Calu3 (cell line): ENCODE results near the gene LCE3E. TPM values are rescaled to one million over a fixed set of nuclear protein-coding genes. Genes with fewer than 3 reads are reported as not detected.
"Not testable (repeated sequence)": the region's sequence is repeated elsewhere in the genome, so short reads cannot be mapped to it uniquely, and the experiment has no call there.

ENCODE experiments used
- BruUV-seq: library from RNA; stranded (reverse); fragments of 400-500 nt; replicated peaks from 2 replicates; lab custom pipeline; 2021; lab: Mats Ljungman, UMichigan
- CTCF ChIA-PET: fragments of 300-600 bp; sonication (Branson Sonifier 250); formaldehyde crosslinking; loops from one replicate; lab custom pipeline; 2022; ENCODE audit warnings: antibody characterized with exemption; lab: Charles Lee
- DNase-seq: peaks from one replicate; pipeline ENCODE4 v3.0.0; 2022
- H3K27ac Mint-ChIP-seq: one replicate; pipeline ENCODE4 v1.8.0; 2022; ENCODE audit warnings: mixed read lengths; ENCODE audit not compliant: unreplicated experiment
- H3K27me3 Mint-ChIP-seq: one replicate; pipeline ENCODE4 v1.8.0; 2022; ENCODE audit warnings: mixed read lengths; ENCODE audit not compliant: unreplicated experiment
- H3K36me3 Mint-ChIP-seq: one replicate; pipeline ENCODE4 v1.8.0; 2022; ENCODE audit warnings: mild to moderate bottlenecking, moderate library complexity, mixed read lengths; ENCODE audit not compliant: insufficient read depth, unreplicated experiment
- H3K4me1 Mint-ChIP-seq: one replicate; pipeline ENCODE4 v1.8.0; 2022; ENCODE audit warnings: mild to moderate bottlenecking, low read depth, mixed read lengths; ENCODE audit not compliant: unreplicated experiment
- H3K4me3 Mint-ChIP-seq: one replicate; pipeline ENCODE4 v1.8.0; 2022; ENCODE audit warnings: mild to moderate bottlenecking, low read depth, moderate library complexity, mixed read lengths; ENCODE audit not compliant: unreplicated experiment
- H3K9me3 Mint-ChIP-seq: one replicate; pipeline ENCODE4 v1.8.0; 2022; ENCODE audit warnings: low read depth, mixed read lengths; ENCODE audit not compliant: unreplicated experiment
- intact Hi-C: fragments of 100-400 bp; cut with micrococcal nuclease; formaldehyde crosslinking; loops from one replicate; pipeline ENCODE4 v1.10.0; 2022; ENCODE audit not compliant: unreplicated experiment
- total RNA-seq: library from RNA; stranded (reverse); gene quantifications from 2 replicates; pipeline ENCODE4 v1.2.3, GENCODE V29; 2022
- TF ChIP-seq, protein P1 (sequence below): fragments of 200-600 bp; IDR thresholded peaks from one replicate; pipeline ENCODE4 v1.8.0; 2022; ENCODE audit warnings: antibody characterized with exemption; ENCODE audit not compliant: unreplicated experiment

The LCE3E gene
- total RNA-seq, 1 experiment from 2014 or later = not detected

DNA sequence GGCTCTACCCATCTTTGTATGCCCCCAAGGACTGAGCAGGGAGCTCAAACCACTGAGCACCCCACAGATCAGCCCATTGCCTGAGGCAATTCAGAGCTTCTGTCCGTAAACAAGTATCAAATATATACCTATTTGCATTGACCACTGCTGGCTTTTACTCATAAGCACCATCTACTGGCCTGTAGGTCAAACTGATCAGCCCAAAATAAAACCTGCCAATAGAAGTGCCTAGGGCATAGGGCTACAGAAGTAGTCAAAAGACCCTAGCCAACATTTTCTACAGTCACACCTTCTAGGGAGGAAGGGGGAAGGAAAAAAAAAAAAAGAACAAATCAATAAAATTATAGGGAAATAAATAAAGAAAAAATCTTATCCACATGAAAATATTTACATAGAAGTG is 19.0 kb upstream of the LCE3E start:
- TF ChIP-seq, protein P1, sequence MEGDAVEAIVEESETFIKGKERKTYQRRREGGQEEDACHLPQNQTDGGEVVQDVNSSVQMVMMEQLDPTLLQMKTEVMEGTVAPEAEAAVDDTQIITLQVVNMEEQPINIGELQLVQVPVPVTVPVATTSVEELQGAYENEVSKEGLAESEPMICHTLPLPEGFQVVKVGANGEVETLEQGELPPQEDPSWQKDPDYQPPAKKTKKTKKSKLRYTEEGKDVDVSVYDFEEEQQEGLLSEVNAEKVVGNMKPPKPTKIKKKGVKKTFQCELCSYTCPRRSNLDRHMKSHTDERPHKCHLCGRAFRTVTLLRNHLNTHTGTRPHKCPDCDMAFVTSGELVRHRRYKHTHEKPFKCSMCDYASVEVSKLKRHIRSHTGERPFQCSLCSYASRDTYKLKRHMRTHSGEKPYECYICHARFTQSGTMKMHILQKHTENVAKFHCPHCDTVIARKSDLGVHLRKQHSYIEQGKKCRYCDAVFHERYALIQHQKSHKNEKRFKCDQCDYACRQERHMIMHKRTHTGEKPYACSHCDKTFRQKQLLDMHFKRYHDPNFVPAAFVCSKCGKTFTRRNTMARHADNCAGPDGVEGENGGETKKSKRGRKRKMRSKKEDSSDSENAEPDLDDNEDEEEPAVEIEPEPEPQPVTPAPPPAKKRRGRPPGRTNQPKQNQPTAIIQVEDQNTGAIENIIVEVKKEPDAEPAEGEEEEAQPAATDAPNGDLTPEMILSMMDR = peak; percentile 36
- intact Hi-C loops = no loop called here
- Mint-ChIP-seq H3K4me1 (no peaks in the 10 kb centered on the region), H3K9me3 (no peaks in the 10 kb centered on the region), H3K27ac (no peak overlapping the region), H3K27me3 (peaks cover 45% of the 10 kb centered on the region), H3K36me3 (no peaks in the 10 kb centered on the region), H3K4me3 (no peak overlapping the region)
- BruUV-seq = no TSS peak
- no peak for DNase-seq
- CTCF ChIA-PET = no interaction called here

DNA sequence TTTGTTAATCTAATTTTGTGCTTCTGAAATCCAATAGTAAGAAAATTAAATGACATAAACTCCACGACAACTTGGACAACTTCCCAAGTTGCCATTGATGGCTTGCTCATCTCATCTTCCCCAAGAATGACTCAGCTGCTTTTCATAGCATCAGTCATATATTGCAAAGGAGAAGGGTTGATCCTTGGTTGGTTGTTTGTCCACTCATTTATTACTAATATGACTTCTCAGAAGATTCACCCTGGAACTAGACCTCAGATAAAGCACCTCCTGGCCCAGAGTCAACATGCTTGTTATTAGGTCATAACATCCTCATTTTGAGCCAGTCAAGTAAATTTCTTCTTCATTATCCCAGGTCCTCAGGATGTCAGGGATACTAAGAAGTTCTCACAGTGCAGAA is 16.1 kb upstream of the LCE3E start:
- Mint-ChIP-seq H3K9me3 (no peaks in the 10 kb centered on the region), H3K4me3 (no peak overlapping the region), H3K36me3 (no peaks in the 10 kb centered on the region), H3K27me3 (peaks cover 55% of the 10 kb centered on the region), H3K27ac (no peak overlapping the region), H3K4me1 (no peaks in the 10 kb centered on the region)
- no TSS peak for BruUV-seq
- DNase-seq = no peak
- CTCF ChIA-PET = no interaction called here
- intact Hi-C loops = no loop called here
- TF ChIP-seq, protein P1 = no peak

DNA sequence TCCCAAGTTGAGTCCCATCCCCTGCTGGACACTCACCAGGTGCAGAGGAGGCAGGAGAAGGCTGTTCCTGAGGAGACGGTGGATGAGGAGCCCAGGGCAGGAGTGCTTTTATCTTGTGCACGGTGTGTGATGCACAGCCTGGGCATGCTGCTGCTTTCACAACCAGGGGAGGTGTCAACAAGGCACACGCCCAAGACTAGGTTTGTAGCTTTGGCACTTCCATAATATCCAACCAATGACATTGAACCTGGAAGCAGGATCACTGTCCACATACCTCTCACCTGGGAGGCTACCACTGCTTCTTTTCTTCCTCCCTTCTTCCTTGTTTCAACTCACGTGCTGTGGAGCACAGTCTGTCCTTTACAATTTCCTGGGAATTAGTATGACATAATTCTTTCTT is 13.9 kb upstream of the LCE3E start, which contains the start of gene LCE3D:
TSS of gene LCE3D (minus strand) at position 84 of the 400 bp plus-strand sequence. CDS start 580 bp downstream, outside the sequence.
- H3K4me1 Mint-ChIP-seq = no peaks in the 10 kb centered on the region
- BruUV-seq = no TSS peak
- CTCF ChIA-PET = no interaction called here
- DNase-seq = no peak
- TF ChIP-seq, protein P1 = no peak
- no peak within 1 kb of the TSS for H3K4me3 Mint-ChIP-seq
- intact Hi-C loops = no loop called here
- H3K9me3 Mint-ChIP-seq = no peaks in the 10 kb centered on the region
- peaks cover 44% of the 10 kb centered on the region for H3K27me3 Mint-ChIP-seq
- no peaks in the 10 kb centered on the region for H3K36me3 Mint-ChIP-seq
- H3K27ac Mint-ChIP-seq = no peak within 1 kb of the TSS

DNA sequence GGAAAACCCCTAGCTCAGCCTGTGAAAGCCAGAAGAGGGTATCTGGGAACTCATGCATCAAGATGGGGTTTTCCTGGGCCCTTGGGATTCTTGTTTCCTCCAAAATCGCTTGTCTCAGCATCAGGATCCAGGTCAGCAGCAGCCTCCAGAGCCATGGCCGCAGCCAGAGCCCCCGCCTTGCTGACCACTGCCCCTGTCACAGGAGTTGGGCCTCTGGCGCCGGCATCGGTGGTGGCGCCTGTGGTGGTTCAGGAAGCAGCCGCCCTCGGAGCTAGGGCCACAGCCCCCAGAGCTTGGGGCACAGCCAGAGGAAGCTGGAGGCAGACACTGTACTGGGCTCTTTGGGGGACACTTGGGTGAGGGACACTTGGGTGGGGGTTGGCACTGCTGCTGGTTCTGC is 12.9 kb upstream of the LCE3E start:
- intact Hi-C loops, BruUV-seq, H3K36me3 Mint-ChIP-seq, H3K27ac Mint-ChIP-seq, H3K9me3 Mint-ChIP-seq, DNase-seq, H3K4me1 Mint-ChIP-seq, H3K4me3 Mint-ChIP-seq: not testable (repeated sequence)
- CTCF ChIA-PET = interaction anchor here (0.5 to 0.6 kb wide), 2 partner anchors 99 to 704 kb away, joined by 4 to 5 read pairs; no protein-coding TSS in a partner anchor
- H3K27me3 Mint-ChIP-seq = peaks cover 53% of the 10 kb centered on the region

DNA sequence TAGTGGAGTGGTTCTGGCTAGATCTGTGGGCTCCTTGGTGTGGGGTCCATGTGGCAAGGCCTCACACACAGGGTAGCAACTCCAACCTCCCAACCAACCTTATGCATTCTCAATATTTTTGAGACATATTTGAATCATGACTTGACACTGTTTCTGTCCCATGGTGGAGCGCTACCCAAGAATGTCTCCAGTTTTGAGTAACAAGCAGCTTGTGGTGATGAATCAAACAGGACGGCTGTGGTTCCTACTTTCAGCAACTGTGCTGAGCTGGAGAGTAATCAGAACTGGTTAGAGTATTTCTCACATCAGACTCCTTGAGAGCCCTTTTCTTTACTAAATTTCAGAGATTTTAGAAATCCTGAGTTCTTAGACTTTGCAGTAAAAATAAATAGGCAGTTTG is 10.6 kb upstream of the LCE3E start:
- H3K4me3 Mint-ChIP-seq = no peak overlapping the region
- no peaks in the 10 kb centered on the region for H3K9me3 Mint-ChIP-seq
- BruUV-seq = no TSS peak
- no peaks in the 10 kb centered on the region for H3K4me1 Mint-ChIP-seq
- CTCF ChIA-PET = interaction anchor here (0.6 kb wide), 1 partner anchor 1248 kb away, joined by 6 read pairs; no protein-coding TSS in a partner anchor
- no peaks in the 10 kb centered on the region for H3K36me3 Mint-ChIP-seq
- H3K27ac Mint-ChIP-seq = no peak overlapping the region
- intact Hi-C loops = no loop called here
- peaks cover 59% of the 10 kb centered on the region for H3K27me3 Mint-ChIP-seq
- TF ChIP-seq, protein P1 = no peak
- DNase-seq = no peak
